AG10803 (cell line): Measurements from ENCODE around the gene ADAD2.

Experiments
- DNase-seq: peaks from one replicate; pipeline ENCODE4 v3.0.0; 2010; ENCODE audit warnings: low read depth
- H3K4me3 ChIP-seq: 2 replicates; pipeline ENCODE4 v1.5.1; 2011; ENCODE audit warnings: mild to moderate bottlenecking, low read length, control low read depth
- TF ChIP-seq, protein P1 (sequence below): conservative IDR thresholded peaks from 2 replicates; pipeline ENCODE4 v1.5.1; 2011; ENCODE audit warnings: mild to moderate bottlenecking, low read length, control low read depth, inconsistent platforms

The ADAD2 gene

DNA sequence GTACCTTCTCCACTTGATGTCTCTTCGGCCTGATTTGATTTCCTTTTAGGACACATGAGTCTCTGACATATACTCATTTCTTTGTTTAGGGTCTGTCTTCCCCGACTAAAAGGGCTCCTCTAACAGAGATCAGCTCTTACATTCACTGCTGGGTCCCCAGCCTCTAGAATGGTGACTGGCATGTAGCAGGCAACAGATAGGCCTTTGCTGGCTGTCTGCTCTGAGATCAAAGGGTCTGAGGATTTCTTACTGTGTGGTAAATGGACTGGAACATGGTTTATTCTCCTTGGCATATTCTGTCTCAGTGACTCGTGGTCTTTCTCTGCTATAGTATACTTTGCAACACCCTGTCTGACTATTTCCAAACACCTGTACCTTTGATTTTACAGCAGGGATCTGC is 29.2 kb upstream of the ADAD2 start:
- no peak overlapping the region for H3K4me3 ChIP-seq
- no peak for DNase-seq
- TF ChIP-seq, protein P1, sequence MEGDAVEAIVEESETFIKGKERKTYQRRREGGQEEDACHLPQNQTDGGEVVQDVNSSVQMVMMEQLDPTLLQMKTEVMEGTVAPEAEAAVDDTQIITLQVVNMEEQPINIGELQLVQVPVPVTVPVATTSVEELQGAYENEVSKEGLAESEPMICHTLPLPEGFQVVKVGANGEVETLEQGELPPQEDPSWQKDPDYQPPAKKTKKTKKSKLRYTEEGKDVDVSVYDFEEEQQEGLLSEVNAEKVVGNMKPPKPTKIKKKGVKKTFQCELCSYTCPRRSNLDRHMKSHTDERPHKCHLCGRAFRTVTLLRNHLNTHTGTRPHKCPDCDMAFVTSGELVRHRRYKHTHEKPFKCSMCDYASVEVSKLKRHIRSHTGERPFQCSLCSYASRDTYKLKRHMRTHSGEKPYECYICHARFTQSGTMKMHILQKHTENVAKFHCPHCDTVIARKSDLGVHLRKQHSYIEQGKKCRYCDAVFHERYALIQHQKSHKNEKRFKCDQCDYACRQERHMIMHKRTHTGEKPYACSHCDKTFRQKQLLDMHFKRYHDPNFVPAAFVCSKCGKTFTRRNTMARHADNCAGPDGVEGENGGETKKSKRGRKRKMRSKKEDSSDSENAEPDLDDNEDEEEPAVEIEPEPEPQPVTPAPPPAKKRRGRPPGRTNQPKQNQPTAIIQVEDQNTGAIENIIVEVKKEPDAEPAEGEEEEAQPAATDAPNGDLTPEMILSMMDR = no peak

DNA sequence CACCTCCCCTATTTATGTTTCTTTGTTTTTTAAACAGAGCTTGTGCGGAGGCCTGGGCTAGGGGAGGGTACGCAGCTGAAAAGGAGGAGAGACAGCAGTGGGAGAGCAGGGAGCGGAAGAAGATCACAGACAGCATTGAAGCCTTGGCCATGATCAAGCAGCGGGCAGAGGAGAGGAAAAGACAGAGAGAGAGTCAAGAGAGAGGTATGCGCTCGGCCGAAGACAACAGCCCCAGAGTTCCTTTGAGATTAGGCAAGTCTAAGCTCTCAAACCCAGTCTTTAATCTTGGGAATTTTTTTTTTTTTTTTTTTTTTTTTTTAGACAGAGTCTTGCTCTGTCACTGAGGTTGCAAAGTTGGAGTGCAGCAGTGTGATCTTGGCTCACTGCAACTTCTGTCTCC is 25.2 kb upstream of the ADAD2 start:
- no peak for DNase-seq
- TF ChIP-seq, protein P1 = no peak
- no peak overlapping the region for H3K4me3 ChIP-seq

DNA sequence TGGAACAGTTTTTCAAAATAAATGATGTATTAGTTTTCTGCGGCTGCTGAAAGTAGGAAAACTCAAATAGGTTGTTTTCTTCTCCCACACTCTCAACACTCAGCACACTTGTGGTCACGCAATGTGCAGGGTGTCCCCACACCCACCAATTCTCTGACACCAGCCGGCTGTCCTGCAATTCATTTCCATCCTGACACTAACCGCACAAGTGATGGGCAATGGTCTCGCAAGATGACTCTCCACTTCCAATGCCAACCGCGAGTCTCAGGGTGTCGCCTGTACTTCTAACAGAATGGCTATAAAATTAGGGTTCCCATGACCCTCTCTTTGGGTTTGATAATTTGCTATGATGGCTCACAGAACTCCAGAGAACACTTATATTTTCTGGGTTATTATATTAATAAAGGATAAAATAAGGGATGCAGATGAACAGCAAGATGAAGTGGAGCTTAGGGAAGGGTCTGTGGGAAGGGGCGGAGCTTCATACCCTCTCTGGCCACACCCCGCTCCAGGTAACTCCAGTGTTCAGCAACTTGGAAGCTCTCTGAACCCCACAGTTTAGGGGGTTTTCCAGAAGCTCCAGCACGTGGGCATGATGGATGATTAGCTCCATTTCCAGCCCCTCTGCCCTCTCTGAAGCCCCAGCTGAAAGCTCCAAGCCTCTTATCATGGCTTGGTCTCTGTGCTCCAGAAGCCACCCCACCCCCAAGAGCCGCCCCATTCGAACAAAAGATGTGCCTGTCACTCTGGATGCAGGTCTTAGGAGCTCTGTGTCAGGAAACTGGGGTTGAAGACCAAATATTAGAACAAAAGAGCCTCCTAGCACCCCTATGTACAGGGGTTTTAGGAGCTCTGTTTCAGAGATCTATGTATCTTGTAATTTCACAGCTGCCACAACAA is 23.9 kb upstream of the ADAD2 start:
- no peak for DNase-seq
- H3K4me3 ChIP-seq = no peak overlapping the region
- TF ChIP-seq, protein P1 = no peak

DNA sequence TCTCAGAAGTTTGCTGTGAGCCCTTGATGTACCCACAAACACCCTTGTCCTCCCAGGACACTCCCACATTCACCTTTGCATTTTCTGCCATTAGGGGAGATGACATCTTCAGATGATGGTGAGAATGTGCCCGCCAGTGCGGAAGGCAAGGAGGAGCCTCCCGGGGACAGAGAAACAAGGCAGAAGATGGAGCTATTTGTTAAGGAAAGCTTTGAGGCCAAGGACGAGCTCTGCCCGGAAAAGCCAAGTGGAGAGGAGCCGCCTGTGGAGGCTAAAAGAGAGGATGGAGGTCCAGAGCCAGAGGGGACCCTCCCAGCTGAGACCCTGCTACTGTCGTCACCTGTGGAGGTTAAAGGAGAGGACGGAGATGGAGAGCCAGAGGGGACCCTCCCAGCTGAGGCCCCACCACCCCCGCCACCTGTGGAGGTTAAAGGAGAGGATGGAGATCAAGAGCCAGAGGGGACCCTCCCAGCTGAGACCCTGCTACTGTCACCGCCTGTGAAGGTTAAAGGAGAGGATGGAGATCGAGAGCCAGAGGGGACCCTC is 21.1 kb upstream of the ADAD2 start:
- TF ChIP-seq, protein P1 = no peak
- no peak for DNase-seq

DNA sequence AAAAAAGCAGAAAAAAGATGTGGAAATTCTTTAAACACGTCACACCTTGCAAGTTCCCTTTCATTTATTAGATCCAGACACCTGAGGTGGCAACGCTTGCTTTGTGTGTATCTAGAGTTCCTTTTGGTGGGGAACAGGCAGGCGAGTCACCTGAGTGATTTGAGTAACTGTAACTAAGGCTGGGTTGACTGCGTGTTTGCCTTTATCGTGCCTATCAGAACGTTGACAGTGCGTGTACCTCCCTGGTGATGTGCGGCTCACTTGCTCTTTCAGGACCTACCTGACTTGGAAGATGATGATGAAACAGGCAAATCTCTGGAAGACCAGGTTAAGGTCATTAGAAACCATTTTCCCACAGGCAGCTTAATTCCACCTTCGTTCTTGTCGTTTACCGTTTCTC is 16.6 kb upstream of the ADAD2 start:
- TF ChIP-seq, protein P1 = no peak
- DNase-seq = no peak
- H3K4me3 ChIP-seq = no peak overlapping the region

More for the DNA sequence above, 21.1 kb upstream of the ADAD2 start:
- no peak overlapping the region for H3K4me3 ChIP-seq

DNA sequence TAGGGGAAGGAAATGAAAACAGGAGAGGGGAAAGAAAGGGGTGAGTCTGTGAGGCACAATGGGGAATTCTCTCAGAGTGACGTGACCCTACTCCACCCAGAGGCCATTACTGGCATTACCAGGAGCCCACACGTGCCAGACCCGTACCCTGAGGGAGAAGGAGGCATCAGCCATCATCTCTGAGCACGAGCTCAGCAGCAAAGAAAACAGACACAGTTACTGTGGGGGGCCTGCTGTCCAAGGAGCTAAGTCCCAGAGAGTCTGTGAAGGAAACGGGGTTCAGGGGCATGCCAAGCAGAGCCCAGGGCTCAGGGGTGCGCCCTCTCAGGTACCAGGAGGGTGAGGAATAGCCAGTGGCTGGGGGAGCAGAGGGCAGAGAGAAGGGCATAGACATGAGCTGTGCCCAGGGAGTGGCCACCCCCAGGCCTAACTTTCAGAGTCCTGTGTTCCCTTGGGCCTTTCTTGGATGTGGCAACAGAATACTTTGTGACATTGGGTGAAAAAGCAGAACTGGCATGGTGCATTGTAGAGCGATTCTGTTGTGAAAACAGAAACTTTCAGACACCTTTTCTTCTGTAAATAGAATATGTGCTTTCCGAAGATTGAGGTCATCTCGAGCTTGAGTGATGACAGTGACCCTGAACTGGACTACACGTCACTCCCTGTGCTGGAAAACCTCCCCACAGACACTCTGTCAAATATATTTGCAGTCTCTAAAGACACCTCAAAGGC is 15.4 kb upstream of the ADAD2 start:
- peak; percentile 29 for DNase-seq
- no peak overlapping the region for H3K4me3 ChIP-seq
- TF ChIP-seq, protein P1 = peak; percentile 65
